Measurements from ENCODE around the gene DNAJB1. TPM values are rescaled to one million over a fixed set of nuclear protein-coding genes. Genes with fewer than 3 reads are reported as not detected.

DNAJB1 gene
- total RNA-seq, 3 donors from 2014 or later: 104 to 110 (median 107) TPM

DNA sequence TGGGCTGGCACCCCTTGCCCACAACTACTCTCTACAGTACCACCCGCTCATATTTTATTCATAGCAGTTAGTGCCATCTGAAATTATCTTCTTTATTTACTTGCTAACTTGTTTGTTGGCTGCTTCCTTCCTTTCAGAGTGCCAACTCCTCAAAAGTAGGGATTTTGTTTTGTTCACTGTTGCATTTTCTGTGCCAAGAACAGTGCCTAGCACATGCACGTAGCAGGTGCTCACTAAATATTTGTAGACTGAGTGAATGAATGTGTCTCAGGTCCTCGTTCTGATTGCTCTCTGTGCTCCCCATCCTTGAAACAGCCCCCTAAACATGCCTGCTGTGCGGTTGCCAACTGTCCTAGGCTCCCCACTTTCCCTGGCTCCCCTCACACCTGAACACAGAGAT, 23.8 kb downstream of the DNAJB1 start:
- Histone ChIP-seq H3K4me3 (no peak overlapping the region), H3K9me3 (no peaks in the 10 kb centered on the region), H3K4me1 (ENCODE audit: low read depth) (peaks cover 51% of the 10 kb centered on the region), H3K36me3 (ENCODE audit: low read depth) (no peaks in the 10 kb centered on the region)
- DNase-seq: no peak
- TF ChIP-seq, protein P1, sequence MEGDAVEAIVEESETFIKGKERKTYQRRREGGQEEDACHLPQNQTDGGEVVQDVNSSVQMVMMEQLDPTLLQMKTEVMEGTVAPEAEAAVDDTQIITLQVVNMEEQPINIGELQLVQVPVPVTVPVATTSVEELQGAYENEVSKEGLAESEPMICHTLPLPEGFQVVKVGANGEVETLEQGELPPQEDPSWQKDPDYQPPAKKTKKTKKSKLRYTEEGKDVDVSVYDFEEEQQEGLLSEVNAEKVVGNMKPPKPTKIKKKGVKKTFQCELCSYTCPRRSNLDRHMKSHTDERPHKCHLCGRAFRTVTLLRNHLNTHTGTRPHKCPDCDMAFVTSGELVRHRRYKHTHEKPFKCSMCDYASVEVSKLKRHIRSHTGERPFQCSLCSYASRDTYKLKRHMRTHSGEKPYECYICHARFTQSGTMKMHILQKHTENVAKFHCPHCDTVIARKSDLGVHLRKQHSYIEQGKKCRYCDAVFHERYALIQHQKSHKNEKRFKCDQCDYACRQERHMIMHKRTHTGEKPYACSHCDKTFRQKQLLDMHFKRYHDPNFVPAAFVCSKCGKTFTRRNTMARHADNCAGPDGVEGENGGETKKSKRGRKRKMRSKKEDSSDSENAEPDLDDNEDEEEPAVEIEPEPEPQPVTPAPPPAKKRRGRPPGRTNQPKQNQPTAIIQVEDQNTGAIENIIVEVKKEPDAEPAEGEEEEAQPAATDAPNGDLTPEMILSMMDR (IDR thresholded peaks at IDR 0.05): no peak
- no peak for ATAC-seq
- intact Hi-C loops (cut with DNase I, micrococcal nuclease): no loop called here

DNA sequence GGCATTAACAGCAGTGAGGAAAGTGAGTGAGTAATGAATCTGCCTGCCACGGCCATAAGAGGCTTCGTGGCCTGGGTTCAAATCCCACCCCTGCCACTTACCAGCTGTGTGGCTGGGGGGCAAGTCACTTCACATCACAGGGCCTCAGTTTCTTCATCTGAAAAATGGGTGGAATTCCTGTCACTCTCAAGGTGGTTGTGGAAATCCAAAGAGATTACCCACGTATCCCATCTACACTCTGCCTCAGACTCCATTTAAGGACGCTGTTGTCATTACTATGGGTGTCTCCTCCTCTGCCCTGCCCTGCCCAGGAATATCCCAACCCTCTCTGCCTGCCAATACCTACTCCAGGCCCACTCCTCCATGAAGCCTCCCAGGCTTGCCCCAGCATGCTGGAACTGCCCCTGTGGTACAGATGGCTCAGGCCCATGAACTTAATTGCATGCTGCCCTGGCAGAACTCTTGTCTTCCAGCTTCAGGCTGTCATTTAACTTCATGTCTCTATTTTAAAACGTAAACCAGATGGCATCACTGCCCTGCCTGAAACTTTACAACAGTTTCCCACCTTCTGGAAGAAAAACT, 25.4 kb downstream of the DNAJB1 start:
- TF ChIP-seq, protein P1 (IDR thresholded peaks at IDR 0.05): no peak
- ATAC-seq (no peak), DNase-seq (no peak)
- Histone ChIP-seq H3K4me3 (no peak overlapping the region), H3K9me3 (no peaks in the 10 kb centered on the region), H3K36me3 (ENCODE audit: low read depth) (no peaks in the 10 kb centered on the region), H3K4me1 (ENCODE audit: low read depth) (peaks cover 47% of the 10 kb centered on the region)
- intact Hi-C loops (cut with DNase I, micrococcal nuclease): no loop called here

DNA sequence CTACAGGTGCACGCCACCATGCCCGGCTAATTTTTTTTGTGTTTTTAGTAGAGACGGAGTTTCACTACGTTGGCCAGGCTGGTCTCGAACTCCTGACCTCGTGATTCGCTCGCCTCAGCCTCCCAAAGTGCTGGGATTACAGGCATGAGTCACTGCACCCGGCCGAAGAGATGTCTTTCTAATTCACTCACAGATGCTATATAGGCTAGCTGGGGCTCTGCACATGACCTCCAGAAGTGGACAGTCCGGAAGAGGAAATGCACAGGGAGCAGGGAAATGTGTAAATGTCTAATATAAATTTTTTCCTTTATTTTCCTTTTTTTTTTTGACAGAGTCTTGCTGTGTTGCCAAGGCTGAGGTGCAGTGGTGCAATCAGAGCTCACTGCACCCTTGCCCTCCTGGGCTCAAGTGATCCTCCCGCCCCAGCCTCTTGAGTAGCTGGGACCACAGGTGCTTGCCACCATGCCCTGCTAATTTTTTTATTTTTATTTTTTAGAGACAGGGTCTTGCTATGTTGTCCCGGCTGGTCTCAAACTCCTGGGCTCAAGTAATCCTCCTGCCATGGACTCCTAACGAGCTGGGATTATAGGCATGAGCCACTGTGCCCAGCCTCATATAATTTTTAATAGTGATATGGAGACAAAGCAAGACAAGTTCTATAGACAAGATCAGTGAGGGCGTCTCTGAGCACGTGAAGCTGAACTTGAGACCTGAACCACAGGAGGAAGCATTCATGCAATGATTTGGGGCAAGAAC, 30.6 kb downstream of the DNAJB1 start:
- TF ChIP-seq, protein P1 (IDR thresholded peaks at IDR 0.05): no peak
- Histone ChIP-seq H3K4me1 (ENCODE audit: low read depth) (peaks cover 6% of the 10 kb centered on the region), H3K4me3 (no peak overlapping the region), H3K9me3 (no peaks in the 10 kb centered on the region), H3K36me3 (ENCODE audit: low read depth) (no peaks in the 10 kb centered on the region)
- ATAC-seq (no peak), DNase-seq (no peak)
- intact Hi-C loops (cut with DNase I, micrococcal nuclease): no loop called here

DNA sequence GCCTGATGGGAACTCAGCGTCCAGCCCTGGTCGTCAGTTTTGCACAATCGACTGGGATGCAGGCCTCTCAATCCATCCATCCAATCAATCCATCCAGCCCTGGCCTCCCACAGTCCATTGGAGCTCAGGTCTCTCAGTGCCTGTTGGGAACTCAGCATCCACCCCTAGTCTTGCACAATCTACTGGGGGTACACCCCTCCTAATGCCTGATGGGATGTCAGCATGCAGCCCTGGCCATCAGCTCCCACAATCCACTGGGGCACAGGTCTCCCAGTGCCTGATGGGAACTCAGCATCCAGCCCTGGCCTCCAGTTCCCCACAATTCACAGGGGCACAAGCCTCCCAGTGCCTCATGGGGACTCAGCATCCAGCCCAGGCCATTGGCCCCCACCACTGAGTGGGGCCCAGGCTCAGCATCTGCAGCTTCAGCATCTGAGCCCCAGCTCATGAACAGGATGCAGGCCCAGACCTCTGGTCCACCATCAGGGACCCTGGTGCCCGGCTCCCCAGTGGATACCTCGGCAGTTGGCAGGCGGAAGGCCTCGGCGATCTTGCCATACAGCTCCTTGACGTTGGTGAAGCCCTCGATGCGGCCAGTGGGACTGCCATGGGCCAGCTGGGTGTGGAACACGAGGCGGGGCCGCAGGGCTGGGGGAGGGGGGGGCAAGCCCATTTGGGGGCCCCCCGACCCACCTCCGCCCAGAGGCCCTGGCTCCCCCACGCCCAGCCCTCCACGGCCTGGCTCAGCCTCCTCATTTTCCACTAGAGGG, 35.8 kb downstream of the DNAJB1 start:
- no peak for DNase-seq
- Histone ChIP-seq H3K4me3 (no peak overlapping the region), H3K4me1 (ENCODE audit: low read depth) (no peaks in the 10 kb centered on the region), H3K36me3 (ENCODE audit: low read depth) (no peaks in the 10 kb centered on the region), H3K9me3 (no peaks in the 10 kb centered on the region)
- TF ChIP-seq, protein P1 (IDR thresholded peaks at IDR 0.05): no peak
- intact Hi-C loops (cut with DNase I, micrococcal nuclease): no loop called here
- no peak for ATAC-seq

DNA sequence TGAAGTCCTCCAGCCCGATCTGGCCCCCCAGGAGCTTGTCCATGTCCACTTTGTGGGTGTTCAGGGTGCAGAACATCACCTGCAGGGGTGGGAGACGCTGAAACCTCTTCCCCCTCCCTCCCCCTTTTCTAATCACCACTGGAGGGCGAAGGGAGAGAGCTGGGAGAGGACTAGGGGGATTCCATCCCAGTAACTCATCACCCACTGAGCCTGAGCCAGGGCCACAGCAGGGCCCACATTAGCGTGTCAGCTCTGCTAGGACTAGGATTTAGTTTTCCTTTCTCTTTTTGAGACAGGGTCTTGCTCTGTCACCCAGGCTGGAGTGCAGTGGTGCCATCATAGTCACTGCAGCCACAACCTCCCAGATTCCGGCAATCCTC, 37.5 kb downstream of the DNAJB1 start:
- no peak for ATAC-seq

More for the DNA sequence above, 37.5 kb downstream of the DNAJB1 start:
- Histone ChIP-seq H3K9me3 (no peaks in the 10 kb centered on the region), H3K36me3 (ENCODE audit: low read depth) (no peaks in the 10 kb centered on the region), H3K4me1 (ENCODE audit: low read depth) (peaks cover 3% of the 10 kb centered on the region), H3K4me3 (no peak overlapping the region)
- intact Hi-C loops (cut with DNase I, micrococcal nuclease): no loop called here
- TF ChIP-seq, protein P1 (IDR thresholded peaks at IDR 0.05): no peak
- DNase-seq: no peak

All from mucosa of descending colon (tissue), 3 donors.